ENCODE measurements around the gene ATP5F1D.

The ATP5F1D gene

DNA sequence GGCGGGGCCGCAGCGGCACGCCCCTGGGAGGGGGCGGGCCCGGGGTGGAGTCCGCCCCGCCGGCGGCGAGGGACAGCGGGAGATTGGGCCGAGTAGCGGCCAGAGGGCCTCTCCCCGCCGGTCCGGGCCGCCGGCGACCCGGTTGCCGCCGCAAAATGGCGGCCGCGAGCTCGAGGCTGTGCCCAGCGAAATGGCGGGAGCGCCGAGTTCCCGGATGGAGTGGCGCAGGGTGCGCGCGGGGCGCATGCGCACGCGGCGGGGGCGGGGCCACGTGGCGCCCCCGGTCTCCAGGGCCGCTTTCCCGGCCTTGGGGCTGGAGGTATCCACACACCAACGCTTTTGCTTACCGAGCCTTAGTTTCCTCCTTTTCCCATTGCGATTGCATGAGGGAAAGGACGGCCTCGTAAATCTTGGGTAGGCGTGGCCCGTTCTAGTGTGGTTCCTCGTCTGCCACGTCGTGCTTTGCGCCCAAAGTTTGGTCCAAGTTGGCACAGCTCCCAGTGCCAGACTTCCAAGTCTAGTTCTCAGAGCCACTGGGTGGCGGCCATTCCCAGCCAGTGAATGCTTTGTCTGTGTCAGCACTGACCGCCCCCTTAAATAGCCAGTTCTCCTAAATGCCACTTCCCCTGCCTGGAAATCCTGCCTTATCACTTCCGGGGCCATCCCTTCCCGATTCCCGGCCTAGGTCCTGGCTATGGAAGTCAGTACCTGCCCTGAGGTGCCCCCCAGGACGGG, 28.1 kb downstream of the ATP5F1D start:
- Histone ChIP-seq H3K4me3 (ENCODE audit: low read length in 2 of 2) (peak overlapping the region; percentile 90 to 99), H3K9ac (ENCODE audit: low read length in 2 of 2) (peak overlapping the region; percentile 86 to 95), H3K36me3 (ENCODE audit: control insufficient read depth in 2 of 2, insufficient read depth in 2 of 2, low read length in 2 of 2) (peaks cover 33% of the 10 kb centered on the region in 2 donors), H3K27me3 (ENCODE audit: control insufficient read depth in 1 of 2, insufficient read depth in 2 of 2, low read length in 2 of 2) (no peaks in the 10 kb centered on the region), H3K27ac (ENCODE audit: low read length) (peak overlapping the region; percentile 87), H3K9me3 (ENCODE audit: control insufficient read depth in 2 of 2, low read length in 2 of 2) (no peaks in the 10 kb centered on the region), H3K4me1 (ENCODE audit: control insufficient read depth, insufficient read depth, low read length) (peaks cover 89% of the 10 kb centered on the region)

DNA sequence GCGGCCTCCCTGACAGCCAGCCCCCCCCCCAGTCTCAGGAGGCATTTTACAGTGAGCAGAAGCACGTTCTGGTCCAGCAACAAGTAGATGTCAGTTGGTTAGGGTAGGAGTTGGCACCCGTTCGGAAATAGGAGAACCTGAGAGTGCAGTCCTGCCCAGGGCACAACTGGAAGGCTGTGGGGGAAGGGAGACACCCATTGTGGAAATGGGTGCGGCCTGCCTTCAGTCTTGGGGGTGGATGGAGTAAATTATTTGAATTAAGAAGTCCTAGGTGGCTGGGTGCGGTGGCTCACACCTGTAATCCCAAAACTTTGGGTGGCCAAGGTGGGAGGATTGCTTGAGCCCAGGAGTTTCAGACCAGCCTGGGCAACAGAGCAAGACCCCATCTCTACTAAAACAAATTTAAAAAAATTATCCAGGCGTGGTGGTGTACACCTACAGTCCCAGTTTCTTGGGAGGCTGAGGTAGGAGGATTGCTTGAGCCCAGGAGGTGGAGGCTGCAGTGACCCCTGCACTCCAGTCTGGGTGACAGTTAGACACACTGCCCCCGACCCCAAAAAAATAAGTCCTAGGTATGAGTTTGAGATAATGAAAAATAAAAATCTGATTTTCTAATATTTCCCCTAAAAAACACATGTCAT, 28.8 kb downstream of the ATP5F1D start:
- Histone ChIP-seq H3K27me3 (ENCODE audit: control insufficient read depth in 1 of 2, insufficient read depth in 2 of 2, low read length in 2 of 2) (no peaks in the 10 kb centered on the region), H3K4me3 (ENCODE audit: low read length in 2 of 2) (peak overlapping the region; percentile 90 to 99), H3K27ac (ENCODE audit: low read length) (peak overlapping the region; percentile 87), H3K4me1 (ENCODE audit: control insufficient read depth, insufficient read depth, low read length) (peaks cover 89% of the 10 kb centered on the region), H3K36me3 (ENCODE audit: control insufficient read depth in 2 of 2, insufficient read depth in 2 of 2, low read length in 2 of 2) (peaks cover 34 to 35% of the 10 kb centered on the region in 2 donors), H3K9me3 (ENCODE audit: control insufficient read depth in 2 of 2, low read length in 2 of 2) (no peaks in the 10 kb centered on the region), H3K9ac (ENCODE audit: low read length in 2 of 2) (peak overlapping the region; percentile 86 to 95)

DNA sequence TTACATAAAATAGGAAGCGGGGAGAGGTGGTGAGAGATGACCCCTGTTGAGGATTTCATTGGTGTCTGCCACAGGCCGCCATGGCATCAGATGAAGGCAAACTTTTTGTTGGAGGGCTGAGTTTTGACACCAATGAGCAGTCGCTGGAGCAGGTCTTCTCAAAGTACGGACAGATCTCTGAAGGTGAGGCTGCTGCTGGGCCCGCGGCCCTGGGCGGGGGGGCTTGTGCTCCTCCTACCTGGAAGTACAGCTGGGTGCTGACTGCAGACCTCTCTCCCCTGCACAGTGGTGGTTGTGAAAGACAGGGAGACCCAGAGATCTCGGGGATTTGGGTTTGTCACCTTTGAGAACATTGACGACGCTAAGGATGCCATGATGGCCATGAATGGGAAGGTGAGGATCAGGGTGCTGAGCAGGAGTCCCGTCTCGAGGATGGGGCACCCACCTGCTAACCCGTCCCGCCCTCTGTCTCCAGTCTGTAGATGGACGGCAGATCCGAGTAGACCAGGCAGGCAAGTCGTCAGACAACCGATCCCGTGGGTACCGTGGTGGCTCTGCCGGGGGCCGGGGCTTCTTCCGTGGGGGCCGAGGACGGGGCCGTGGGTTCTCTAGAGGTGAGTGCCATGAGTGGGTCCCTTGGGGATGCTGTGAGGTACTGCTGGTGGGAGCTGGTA, 29.4 kb downstream of the ATP5F1D start:
- peak overlapping the region; percentile 90 to 99 for H3K4me3 ChIP-seq (ENCODE audit: low read length in 2 of 2)
- H3K4me1 ChIP-seq (ENCODE audit: control insufficient read depth, insufficient read depth, low read length) = peaks cover 85% of the 10 kb centered on the region
- peak overlapping the region; percentile 87 for H3K27ac ChIP-seq (ENCODE audit: low read length)
- H3K9me3 ChIP-seq (ENCODE audit: control insufficient read depth in 2 of 2, low read length in 2 of 2) = no peaks in the 10 kb centered on the region
- H3K27me3 ChIP-seq (ENCODE audit: control insufficient read depth in 1 of 2, insufficient read depth in 2 of 2, low read length in 2 of 2) = no peaks in the 10 kb centered on the region
- peak overlapping the region; percentile 55 to 95 for H3K9ac ChIP-seq (ENCODE audit: low read length in 2 of 2)
- H3K36me3 ChIP-seq (ENCODE audit: control insufficient read depth in 2 of 2, insufficient read depth in 2 of 2, low read length in 2 of 2) = peaks cover 34 to 35% of the 10 kb centered on the region in 2 donors

DNA sequence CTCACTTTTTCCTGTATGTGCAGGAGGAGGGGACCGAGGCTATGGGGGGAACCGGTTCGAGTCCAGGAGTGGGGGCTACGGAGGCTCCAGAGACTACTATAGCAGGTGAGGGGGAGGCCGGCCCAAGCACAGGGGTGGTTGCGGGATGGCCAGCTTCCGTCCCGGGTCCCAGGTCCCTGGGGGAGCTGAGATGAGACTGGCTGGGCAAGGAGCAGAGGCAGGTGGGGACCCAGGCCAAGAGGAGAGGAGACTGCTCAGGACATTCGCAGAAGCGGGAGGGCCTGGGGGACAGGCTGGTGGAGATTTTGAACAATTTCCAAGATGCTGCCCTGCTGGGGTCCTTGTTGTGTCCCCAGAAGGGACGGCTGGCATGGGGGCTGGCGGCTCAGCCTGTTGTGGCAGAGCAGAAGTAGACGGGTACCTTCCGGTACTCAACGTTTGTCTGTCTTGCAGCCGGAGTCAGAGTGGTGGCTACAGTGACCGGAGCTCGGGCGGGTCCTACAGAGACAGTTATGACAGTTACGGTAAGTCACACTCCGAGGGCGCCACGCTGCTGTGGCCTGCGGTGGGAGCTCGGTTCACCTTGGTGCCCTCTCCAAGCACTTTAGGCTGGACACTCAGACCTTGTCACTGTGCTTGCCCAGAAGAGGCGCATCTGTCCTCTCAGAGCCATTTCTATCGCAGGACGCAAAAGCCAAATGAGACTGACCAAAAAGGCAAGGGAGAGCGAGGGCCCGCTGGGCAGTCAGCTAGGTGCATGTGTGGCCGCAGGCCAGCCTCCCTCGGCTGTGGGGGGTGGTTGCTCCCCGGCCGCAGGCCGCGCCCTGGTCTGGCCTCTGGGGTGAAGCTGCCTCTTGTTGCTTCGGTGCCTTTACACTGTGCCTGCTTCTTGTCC, 30.2 kb downstream of the ATP5F1D start:
- Histone ChIP-seq H3K27ac (ENCODE audit: low read length) (peak overlapping the region; percentile 87), H3K4me1 (ENCODE audit: control insufficient read depth, insufficient read depth, low read length) (peaks cover 85% of the 10 kb centered on the region), H3K4me3 (ENCODE audit: low read length in 2 of 2) (peak overlapping the region; percentile 90 to 99), H3K27me3 (ENCODE audit: control insufficient read depth in 1 of 2, insufficient read depth in 2 of 2, low read length in 2 of 2) (no peaks in the 10 kb centered on the region), H3K9me3 (ENCODE audit: control insufficient read depth in 2 of 2, low read length in 2 of 2) (no peaks in the 10 kb centered on the region), H3K9ac (ENCODE audit: low read length in 2 of 2) (peak overlapping the region; percentile 55 to 95), H3K36me3 (ENCODE audit: control insufficient read depth in 2 of 2, insufficient read depth in 2 of 2, low read length in 2 of 2) (peaks cover 34 to 35% of the 10 kb centered on the region in 2 donors)

DNA sequence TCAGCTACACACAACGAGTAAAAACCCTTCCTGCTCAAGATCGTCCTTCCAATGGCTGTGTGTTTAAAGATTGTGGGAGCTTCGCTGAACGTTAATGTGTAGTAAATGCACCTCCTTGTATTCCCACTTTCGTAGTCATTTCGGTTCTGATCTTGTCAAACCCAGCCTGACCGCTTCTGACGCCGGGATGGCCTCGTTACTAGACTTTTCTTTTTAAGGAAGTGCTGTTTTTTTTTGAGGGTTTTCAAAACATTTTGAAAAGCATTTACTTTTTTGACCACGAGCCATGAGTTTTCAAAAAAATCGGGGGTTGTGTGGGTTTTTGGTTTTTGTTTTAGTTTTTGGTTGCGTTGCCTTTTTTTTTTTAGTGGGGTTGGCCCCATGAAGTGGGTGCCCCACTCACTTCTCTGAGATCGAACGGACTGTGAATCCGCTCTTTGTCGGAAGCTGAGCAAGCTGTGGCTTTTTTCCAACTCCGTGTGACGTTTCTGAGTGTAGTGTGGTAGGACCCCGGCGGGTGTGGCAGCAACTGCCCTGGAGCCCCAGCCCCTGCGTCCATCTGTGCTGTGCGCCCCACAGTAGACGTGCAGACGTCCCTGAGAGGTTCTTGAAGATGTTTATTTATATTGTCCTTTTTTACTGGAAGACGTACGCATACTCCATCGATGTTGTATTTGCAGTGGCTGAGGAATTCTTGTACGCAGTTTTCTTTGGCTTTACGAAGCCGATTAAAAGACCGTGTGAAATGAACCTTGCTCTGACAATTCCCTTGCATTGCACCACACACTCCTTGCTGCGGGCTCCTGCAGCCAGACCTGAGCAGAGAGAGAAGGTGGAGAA, 31.1 kb downstream of the ATP5F1D start:
- Histone ChIP-seq H3K4me3 (ENCODE audit: low read length in 2 of 2) (peak overlapping the region in 1 of 2 donors; percentile 90), H3K27me3 (ENCODE audit: control insufficient read depth in 1 of 2, insufficient read depth in 2 of 2, low read length in 2 of 2) (no peaks in the 10 kb centered on the region)

DNA sequence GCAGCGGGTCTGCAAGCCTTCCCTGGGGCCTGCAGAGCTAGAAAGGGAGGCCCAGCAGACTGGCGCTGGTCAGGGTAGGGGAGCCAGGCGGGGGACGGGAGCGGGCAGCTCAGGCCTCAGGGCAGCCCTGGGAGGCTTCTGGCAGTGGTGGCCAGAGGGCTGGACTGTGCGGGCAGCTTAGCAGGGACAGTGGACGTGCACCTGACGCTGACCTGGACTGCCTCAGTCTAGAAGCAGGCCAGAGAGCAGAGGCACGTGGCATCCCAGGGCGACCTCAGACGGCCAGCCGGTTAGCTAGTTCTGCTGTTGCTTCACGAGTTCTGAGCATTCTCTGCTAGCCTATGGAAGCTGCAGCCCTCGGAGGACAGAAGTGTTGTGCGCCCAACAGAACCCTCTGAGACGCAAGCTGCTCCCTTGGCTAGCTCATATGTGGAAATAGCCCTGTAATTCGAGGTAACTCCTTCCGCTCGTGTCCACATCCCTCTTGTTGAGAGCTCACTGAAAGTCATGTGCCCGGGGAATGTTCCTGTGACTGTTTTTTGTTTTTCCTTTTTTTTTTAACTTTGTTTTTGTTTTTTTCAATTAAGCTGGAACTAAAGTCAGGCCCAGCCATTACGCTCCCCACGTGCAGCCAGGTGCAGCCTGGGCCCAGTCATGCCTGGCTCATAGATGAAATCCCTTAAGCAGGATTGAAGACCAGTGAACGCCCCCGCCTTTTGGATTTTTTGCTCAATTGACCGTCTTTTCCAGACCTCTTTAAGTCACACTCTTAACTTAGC, 31.9 kb downstream of the ATP5F1D start:
- no peak overlapping the region for H3K9ac ChIP-seq (ENCODE audit: low read length in 2 of 2)
- H3K9me3 ChIP-seq (ENCODE audit: control insufficient read depth in 2 of 2, low read length in 2 of 2) = no peaks in the 10 kb centered on the region
- peak overlapping the region in 1 of 2 donors; percentile 40 for H3K4me3 ChIP-seq (ENCODE audit: low read length in 2 of 2)
- no peaks in the 10 kb centered on the region for H3K27me3 ChIP-seq (ENCODE audit: control insufficient read depth in 1 of 2, insufficient read depth in 2 of 2, low read length in 2 of 2)
- H3K4me1 ChIP-seq (ENCODE audit: control insufficient read depth, insufficient read depth, low read length) = peaks cover 70% of the 10 kb centered on the region
- H3K27ac ChIP-seq (ENCODE audit: low read length) = peak overlapping the region; percentile 87
- peaks cover 34 to 35% of the 10 kb centered on the region in 2 donors for H3K36me3 ChIP-seq (ENCODE audit: control insufficient read depth in 2 of 2, insufficient read depth in 2 of 2, low read length in 2 of 2)

More for the DNA sequence above, 31.1 kb downstream of the ATP5F1D start:
- no peaks in the 10 kb centered on the region for H3K9me3 ChIP-seq (ENCODE audit: control insufficient read depth in 2 of 2, low read length in 2 of 2)
- H3K36me3 ChIP-seq (ENCODE audit: control insufficient read depth in 2 of 2, insufficient read depth in 2 of 2, low read length in 2 of 2) = peaks cover 34 to 35% of the 10 kb centered on the region in 2 donors
- peak overlapping the region; percentile 87 for H3K27ac ChIP-seq (ENCODE audit: low read length)
- peak overlapping the region; percentile 36 to 42 for H3K9ac ChIP-seq (ENCODE audit: low read length in 2 of 2)
- H3K4me1 ChIP-seq (ENCODE audit: control insufficient read depth, insufficient read depth, low read length) = peaks cover 78% of the 10 kb centered on the region

DNA sequence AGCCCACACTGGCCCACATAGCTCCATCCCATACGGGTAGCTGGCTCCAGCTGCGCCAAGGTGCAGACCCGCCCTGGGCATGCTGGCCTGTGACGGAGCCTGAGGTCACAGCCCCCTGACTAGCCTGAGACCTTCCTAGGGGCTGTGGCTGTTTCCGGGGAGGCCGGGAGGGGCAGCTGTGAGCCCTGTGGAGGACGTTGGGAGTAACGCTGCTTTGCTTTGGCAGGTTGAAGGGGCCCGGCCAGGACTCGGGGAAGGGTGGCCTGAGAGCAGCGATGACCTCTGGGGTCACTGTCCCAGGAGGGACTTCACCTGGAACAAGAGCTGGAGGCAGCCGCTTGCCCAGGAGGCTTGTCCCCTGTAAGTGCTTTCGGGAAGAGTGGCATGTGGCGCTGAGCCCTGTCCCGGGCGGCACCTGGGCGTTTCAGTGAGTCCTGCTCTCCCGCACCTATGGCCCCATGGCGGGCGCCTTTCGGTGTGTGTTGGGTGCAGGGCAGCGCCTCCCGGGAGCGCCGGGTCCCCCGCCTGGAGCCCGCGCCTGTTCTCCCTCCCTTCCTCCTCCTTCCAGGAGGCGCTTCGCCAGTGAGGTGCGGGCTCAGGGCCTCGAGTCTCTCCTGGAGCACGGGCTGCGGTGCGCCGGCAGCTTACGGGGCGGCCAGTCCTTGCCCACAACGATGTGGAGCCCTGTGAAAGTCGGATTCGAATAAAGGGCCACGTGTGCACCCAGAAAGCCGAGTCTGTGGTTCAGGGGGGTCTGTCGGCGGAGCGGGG, 32.7 kb downstream of the ATP5F1D start:
- Histone ChIP-seq H3K36me3 (ENCODE audit: control insufficient read depth in 2 of 2, insufficient read depth in 2 of 2, low read length in 2 of 2) (peaks cover 38 to 39% of the 10 kb centered on the region in 2 donors), H3K9ac (ENCODE audit: low read length in 2 of 2) (peak overlapping the region in 1 of 2 donors; percentile 34)

DNA sequence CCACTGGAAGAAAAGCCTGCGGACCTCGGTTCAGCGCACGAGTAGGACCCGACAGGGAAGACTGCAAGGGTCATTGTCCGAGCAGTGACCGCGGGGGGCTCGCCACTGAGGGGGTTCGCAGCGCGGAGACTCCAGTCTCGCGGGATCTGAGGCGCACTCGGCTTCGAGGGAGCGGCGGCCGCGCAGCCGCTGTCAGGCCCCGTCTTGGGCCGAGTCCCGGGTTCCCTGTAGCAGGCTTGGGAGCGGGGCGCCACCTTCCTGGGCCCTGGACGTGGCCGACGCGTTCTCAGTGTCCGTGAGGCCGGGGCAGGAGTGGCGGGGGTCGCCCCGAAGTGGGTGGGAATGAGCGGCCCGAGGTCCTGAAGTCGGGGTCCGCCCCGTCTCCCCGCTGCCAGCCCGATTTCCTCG, 33.3 kb downstream of the ATP5F1D start:
- H3K9me3 ChIP-seq (ENCODE audit: control insufficient read depth in 2 of 2, low read length in 2 of 2) = no peaks in the 10 kb centered on the region
- H3K27ac ChIP-seq (ENCODE audit: low read length) = peak overlapping the region; percentile 87
- peaks cover 67% of the 10 kb centered on the region for H3K4me1 ChIP-seq (ENCODE audit: control insufficient read depth, insufficient read depth, low read length)
- peaks cover 38 to 41% of the 10 kb centered on the region in 2 donors for H3K36me3 ChIP-seq (ENCODE audit: control insufficient read depth in 2 of 2, insufficient read depth in 2 of 2, low read length in 2 of 2)
- H3K4me3 ChIP-seq (ENCODE audit: low read length in 2 of 2) = peak overlapping the region; percentile 26 to 85
- peak overlapping the region in 1 of 2 donors; percentile 34 for H3K9ac ChIP-seq (ENCODE audit: low read length in 2 of 2)
- no peaks in the 10 kb centered on the region for H3K27me3 ChIP-seq (ENCODE audit: control insufficient read depth in 1 of 2, insufficient read depth in 2 of 2, low read length in 2 of 2)

More for the DNA sequence above, 32.7 kb downstream of the ATP5F1D start:
- Histone ChIP-seq H3K27ac (ENCODE audit: low read length) (peak overlapping the region; percentile 87), H3K9me3 (ENCODE audit: control insufficient read depth in 2 of 2, low read length in 2 of 2) (no peaks in the 10 kb centered on the region), H3K4me3 (ENCODE audit: low read length in 2 of 2) (peak overlapping the region; percentile 26 to 85), H3K4me1 (ENCODE audit: control insufficient read depth, insufficient read depth, low read length) (peaks cover 66% of the 10 kb centered on the region), H3K27me3 (ENCODE audit: control insufficient read depth in 1 of 2, insufficient read depth in 2 of 2, low read length in 2 of 2) (no peaks in the 10 kb centered on the region)

Data from stomach smooth muscle (tissue), 2 donors.